GM12891 (cell line): ENCODE measurements around the gene HTT.

Experiments
- POLR2A ChIP-seq: IDR thresholded peaks from 2 replicates; pipeline ENCODE4 v1.6.1; 2011; ENCODE audit warnings: low read depth, low read length, control low read depth
- POLR2AphosphoS5 ChIP-seq: IDR thresholded peaks from 2 replicates; pipeline ENCODE4 v1.6.1; 2011; ENCODE audit warnings: low read depth, low read length, control low read depth

DNA sequence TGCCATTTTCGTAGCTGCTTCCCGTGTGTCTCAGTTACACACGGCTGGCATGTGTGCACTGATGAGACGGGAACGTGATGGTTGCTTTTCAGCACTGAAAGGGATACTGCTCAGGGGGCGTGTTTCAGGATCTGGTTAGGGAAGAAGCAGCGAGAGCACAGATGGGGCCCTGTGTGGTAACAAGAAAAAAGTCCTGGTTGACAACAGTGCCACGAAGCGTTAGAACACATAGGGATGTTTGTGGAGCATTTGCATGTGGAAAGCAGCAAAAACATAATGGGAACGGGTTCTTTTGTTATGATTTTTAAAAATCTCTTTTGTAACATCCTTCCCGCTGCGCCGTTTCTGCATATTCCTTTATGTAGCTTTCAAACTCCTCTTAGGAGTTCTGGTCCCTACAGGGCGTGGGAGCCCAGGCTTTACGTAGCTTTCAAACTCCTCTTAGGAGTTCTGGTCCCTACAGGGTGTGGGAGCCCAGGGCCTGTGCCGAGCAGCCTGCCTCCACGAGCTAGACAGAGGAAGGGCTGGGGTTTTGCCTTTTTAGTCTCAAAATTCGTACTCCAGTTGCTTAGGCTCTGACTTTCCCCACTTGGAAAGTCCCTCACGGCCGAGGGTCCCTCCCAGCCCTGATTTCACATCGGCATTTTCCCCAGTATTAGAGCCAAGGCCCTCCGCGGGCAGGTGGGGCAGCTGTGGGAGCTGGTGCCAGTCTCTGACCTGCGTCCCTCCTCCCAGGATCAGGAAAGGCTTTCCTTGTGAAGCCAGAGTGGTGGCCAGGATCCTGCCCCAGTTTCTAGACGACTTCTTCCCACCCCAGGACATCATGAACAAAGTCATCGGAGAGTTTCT is 163.5 kb downstream of the HTT start:
- TF ChIP-seq POLR2A (no peak), POLR2AphosphoS5 (no peak)
